GM21526 (cell line): Measurements from ENCODE around the gene SCAI.
"Not testable (repeated sequence)": the region's sequence is repeated elsewhere in the genome, so short reads cannot be mapped to it uniquely, and the experiment has no call there.

Experiments
- ATAC-seq: cut with Tn5 transposase; IDR thresholded peaks from one replicate; pipeline ENCODE4 v1.9.1; 2021; ENCODE audit warnings: moderate library complexity; ENCODE audit not compliant: unreplicated experiment, low FRiP score

SCAI gene

GRCh38 chr9:125150349-125151245, 7.3 kb upstream of the SCAI start:
- no peak for ATAC-seq

DNA sequence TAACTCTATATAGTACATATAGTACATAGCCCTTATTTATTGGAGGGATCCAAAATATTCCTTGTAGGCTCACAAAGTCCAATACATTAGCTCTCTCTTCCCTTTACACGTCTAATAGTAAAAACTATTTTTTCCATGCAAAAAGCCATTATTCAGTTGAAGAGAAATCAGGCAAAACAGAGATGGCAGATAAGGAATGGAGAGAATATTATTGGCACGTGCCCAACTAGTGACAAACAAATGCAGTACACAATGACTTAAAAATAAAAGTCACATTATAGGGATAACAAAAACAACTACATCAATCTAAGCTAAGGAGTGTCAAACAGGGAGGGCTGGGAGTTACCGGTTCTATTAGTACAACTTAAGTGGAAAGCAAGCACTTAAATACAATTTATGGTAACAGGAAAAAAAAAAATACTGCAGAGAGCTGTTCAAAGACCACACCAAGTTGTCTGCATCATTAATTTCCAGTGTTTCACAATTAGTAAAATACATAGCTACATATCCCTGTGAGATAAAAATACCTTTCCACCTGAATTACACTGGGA, 4.1 kb upstream of the SCAI start:
- ATAC-seq = no peak

DNA sequence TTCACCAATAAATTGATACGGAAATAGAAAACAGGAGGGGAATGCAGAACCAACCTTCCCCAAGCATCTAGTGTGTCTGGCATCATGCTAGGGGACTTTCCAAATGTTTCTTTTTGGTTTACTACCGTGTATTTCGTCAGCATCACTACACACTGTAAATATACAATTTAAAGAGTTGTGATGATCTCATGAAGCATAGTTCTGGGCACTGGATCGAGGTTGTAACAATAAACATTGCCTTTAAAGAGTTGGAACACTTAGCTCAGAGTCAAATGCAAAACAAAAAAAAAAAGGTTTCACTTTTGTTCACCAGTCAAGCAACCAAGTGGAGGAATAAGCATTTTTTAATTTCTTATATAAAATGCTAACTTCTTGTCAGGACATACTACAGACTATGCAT, 2.9 kb upstream of the SCAI start:
- ATAC-seq = no peak

DNA sequence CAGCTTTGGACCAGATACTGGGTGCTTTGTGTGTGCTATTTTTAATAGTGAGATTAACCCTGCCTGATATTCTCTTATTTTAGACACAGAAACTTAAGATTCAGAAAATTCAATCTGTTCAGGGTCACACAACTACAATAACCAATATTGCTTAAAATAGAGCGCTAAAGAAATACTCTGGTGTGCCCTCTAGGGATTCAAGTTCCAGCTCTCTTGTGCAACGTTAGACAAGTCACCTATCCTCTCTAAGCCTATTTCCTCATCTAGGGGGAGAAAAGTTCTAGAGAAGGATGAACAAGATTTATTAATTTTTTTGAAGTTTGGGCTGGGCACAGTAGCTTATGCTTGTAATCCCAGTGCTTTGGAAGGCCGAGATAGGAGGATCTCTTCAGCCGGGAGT, 2.1 kb upstream of the SCAI start:
- ATAC-seq = no peak

- ATAC-seq = no peak
Measured at GRCh38 chr9:125142560-125143376, 560 bp downstream of the SCAI start.

DNA sequence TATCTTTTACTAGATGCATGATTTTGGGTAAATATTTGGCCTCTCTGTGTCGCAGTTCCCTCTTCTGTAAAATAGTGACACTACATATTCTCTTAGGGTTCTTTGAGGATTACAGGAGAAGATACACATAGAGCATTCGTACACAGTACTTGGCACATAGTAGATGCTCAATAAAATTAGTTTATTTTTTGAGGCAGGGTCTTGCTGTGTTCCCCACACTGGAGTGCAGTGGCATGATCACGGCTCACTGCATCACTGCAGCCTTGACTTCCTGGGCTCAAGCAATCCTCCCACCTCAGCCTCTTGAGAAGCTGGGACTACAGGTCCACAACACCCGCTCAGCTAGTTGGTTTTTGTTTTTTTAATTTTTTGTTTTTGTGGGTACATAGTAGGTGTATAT, 1.6 kb downstream of the SCAI start:
- ATAC-seq = no peak

DNA sequence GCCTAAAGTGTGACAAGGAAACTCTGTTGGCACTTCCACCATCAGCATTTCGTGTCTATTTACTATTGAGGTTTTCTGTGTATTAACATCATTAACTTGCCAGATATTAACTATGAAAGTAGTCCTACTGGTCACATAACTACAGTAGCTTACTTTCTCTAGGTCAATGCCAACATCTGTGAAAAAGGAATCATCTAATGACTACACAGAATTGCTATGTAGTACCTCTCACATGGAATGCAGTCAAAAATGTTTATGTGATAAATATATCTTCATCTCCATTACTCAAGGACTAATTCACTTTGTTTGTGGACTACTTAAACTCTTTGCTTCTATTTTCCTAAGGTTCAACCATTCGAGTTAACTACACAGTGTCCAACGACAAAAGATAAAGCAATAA, 2.1 kb downstream of the SCAI start:
- ATAC-seq = no peak

- no peak for ATAC-seq
Measured at GRCh38 chr9:125140576-125140975, 2.8 kb downstream of the SCAI start.

DNA sequence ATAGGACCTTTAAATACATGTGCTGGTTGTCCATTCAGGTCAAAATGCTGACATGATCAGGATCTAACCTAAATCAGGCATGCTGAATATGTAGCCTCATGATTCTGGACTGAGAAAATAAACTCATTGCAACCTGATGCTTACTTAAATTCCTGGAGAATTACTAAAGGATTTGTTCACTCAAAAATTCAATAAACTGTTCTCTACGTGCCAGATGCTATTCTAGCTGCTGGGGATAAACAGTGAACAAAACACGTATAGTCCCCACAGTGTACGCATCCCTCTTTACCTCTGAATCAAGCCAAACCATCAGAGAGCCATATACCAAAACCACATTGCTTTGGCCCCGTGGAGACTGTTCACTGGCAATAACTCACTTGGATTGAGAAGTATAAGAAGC, 6.1 kb downstream of the SCAI start:
- no peak for ATAC-seq

DNA sequence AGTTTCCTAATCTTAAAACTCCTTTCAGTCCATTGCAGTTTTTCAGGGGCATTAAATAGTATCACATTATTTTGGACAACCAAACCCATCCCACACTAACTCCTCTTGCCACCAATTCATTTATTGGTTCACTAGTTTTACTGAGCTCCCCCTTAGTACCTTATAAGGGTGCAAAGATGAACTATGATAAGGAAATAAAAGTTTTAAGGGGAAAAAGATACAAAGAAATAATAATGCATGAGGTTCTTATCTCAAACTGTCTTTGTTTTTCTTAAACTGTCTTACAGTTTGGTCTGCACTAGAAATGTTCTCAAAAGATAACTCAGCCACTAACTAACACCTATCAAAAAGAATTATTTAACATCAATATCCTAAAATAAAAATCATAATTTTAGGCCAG, 8.4 kb downstream of the SCAI start:
- no peak for ATAC-seq

DNA sequence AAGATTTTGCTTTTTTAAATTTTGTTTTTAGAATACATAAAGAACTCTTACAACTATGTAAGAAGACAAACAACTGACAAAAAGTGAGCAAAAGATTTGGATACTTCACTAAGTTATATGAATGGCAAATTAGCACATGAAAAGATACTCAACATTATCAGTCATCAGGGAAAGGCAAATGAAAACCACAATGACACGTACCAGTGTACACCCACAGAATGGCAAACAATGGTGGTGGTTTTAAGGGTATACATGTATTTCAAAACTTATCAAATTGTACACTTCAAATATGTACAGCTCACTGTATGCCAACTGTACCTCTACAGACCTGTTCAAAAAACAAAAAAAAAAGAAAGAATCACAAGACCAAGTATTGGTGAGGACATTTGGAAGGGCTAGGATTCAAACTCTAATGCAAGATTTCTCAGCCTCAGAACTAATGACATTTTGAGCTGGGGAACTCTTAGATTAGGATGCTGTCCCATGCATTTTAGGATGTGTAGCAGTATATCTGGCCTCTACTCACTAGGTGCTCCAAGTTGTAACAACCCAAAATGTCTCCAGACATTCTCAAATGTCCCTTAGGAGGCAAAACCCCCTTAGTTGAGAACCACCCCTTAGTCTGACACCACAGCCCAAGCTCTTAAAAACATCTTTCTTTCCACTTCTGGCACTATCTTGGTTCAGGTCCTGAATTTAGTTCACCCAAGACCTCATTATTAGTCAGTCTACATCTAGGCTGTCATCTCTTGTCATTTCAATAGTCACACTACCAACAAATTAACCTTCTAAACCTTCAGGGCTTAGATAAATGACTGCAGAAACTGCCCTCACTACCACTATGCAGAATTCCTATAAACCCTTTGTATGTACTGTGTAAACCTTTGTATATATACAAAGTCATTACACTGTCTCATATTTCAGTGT, 9.7 kb downstream of the SCAI start:
- no peak for ATAC-seq

- ATAC-seq = no peak
Measured at GRCh38 chr9:125131778-125132177, 11.6 kb downstream of the SCAI start.

GRCh38 chr9:125126019-125126746, 17.1 kb downstream of the SCAI start:
- peak; percentile 80 for ATAC-seq

DNA sequence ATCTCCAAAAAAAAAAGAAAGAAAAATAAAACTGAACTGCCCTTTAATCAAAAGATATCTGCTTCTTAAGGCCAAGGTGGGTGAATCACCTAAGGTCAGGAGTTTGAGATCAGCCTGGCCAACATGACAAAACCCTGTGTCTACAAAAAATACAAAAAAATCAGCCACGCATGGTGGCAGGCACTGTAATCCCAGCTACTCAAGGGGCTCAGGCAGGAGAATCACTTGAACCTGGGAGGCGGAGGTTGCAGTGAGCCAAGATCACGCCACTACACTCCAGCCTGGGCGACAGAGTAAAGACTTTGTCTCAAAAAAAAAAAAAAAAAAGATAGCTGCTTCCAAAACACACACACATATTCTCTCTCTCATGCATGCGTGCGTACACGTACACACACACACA, 17.8 kb downstream of the SCAI start:
- no peak for ATAC-seq

DNA sequence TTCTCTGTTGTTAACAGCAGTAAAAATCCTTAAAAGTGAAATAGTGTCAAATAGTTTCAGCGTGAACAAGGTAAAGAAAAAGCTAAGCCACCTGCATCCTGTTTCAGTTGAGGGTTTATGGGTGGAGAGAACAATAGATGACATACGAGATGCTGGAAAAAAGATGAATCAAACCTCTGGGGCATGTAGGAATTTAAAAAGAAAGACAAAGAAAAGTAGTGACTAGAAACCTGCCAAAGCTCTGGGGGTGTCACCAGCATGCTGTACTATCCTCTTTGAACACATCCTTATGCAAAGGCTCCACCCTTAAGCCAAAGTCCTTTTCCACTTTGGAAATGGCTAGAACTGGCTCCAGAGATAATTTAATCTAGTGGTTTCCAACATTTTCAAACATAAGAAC, 22.2 kb downstream of the SCAI start:
- no peak for ATAC-seq

DNA sequence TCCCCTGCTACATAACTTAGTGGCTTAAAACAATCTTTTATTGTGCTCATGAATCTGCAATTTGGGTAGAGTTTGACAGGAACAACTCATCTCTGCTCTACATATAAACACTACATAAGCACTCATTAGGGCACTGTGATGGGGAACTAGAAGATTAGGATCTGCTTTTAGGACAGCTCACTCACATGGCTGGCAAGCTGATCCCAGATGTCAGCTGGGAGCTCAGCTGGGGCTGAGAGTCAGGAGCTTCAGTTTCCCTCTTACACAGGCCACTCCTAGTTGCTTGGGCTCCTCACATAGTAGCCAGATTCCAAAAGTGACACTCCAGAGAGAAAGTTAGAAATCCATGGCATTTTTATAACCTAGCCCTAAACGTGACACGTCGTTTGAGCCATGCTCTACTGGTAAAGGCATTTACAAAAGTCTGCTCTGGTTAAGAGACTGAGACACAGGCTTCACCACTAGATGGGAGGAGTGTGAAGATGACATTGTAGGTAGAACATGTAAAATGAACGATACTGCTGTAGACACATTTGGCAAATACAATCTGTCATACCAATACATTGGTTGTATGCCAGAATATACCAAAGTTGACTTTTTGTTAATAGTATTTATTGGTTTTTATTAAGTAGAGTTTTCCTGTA, 23.6 kb downstream of the SCAI start:
- ATAC-seq = no peak

DNA sequence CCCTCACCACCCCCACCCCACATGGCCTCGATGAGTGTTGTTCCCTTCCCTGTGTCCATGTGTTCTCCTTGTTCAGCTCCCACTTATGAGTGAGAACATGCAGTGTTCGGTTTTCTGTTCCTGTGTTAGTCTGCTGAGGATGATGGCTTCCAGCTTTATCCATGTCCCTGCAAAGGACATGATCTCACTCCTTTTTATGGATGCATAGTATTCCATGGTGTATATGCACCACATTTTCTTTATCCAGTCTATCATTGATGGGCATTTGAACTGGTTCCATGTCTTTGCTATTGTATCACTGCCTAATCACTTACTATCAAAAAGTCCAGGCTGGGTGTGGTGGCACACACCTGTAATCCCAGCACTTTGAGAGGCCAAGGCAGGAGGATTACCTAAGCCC, 24.6 kb downstream of the SCAI start:
- ATAC-seq = not testable (repeated sequence)

DNA sequence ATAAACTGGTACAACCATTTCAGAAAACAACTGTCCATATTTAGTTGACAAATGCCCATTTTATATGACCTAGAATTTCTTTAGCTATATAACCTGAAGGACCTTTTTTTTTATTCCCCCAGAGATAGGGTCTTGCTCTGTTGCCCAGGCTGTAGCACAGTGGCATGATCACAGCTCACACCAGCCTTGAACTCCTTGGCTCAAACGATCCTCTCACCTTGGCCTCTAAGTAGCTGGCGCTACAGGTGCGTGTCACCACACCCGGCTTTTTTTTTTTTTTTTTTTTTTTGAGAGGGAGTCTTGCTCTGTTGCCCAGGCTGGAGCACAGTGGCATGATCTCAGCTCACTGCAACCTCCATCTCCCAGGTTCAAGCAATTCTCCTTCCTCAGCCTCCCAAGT, 28.8 kb downstream of the SCAI start:
- ATAC-seq = not testable (repeated sequence)

DNA sequence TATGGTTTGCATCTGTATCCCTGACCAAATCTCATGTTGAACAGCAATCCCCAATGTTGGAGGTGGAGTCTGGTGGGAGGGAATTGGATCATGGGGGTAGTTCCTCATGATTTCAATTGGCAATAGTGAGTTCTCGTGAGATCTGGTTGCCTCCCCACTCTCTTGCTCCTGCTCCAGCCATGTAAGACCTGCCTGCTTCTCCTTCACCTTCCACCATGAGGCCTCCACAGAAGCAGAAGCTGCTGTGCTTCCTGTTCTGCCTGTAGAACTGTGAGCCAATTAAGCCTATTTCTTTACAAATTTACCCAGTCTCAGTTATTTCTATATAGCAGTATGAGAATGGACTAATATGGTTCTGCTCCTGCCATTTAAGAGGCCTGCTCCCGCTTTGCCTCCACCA, 32.9 kb downstream of the SCAI start:
- ATAC-seq = no peak
